T-helper 1 cell (primary cell): ENCODE data around the gene LONRF3.

Experiments used
- DNase-seq, 5 donors: peaks; one replicate each; pipeline ENCODE4 v3.0.0-alpha.2; 2012 to 2020

LONRF3 gene

DNA sequence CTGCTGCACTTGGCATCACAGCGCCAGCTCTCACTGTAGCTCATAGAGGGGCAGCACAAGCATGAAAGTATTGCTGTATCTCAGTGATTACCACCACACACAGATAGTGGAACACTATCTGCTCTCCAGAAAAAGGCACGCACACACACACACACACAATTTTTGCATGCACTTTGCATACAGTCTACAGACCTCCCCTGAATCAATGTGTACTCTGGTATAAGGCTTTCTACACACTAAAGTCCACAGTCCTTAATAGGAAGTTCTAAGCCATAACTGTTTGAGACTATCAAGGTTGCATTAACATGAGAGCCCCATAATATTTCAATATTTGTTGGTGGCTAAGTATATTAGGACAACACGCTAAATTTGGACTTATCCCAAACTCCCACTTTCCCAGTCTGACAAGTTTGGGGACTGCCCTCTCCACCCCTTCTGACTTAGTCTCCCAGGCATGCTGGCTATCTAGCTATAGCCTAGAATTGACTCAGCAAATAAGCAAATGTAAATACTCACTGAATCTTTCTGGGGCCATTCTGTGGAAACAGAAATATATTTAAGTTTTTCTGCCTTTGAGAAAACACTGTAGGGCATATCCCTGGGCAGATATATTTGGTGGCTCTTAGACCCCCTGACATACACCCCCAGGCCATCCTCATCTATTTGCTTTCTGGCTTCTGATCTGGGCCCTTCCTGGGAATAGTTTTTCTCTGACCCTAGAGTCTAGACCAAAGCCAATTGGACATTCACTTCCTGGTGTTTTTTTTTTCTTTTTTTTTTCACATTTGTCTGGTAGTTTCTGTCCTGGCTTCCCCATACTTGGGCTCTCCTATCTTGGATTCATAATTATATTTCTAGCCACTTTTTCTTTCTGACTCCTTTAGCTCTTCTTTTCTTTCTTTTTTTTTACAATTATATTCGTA is 62.0 kb downstream of the LONRF3 start:
- no peak for DNase-seq

- no peak for DNase-seq
Measured at GRCh38 chrX:119040432-119040831, 66.0 kb downstream of the LONRF3 start.

- no peak for DNase-seq
Measured at GRCh38 chrX:119041175-119041574, 66.8 kb downstream of the LONRF3 start.

DNA sequence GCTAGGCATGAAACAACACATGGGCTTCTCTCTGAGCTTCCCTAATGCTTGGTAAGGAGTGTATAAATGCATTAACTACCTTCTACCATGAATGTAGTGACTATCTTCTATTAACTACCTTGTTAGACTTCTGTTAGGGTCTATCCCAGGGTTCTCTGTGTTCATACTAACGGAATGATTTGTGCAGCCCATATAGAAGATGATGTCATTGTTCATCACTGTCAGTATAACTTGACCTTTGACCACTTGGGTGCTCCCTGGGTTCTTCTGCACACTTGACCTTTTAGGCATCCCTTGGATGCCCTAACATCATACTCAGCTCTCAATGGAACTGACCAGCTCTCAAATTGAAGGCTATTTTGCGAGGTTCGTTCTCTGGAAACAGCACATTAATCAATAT is 67.6 kb downstream of the LONRF3 start:
- no peak for DNase-seq

DNA sequence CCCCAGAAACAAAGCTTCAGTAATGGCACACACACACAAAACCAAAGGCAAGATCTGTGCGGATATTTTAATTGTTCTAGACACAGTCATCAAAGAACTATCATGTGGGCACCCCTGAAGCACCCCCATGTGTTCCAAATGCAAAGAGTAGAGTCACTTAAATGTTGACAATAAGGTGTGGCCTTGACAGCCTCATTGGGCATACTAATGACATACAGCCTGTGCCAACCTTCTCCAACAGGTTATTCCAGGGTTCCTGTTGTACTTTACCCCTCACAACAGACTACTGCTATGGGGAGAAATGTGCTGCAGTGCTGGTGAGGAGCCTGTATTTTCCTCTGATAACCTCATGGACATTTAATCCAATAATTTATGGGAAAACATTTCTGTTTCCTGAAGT is 68.6 kb downstream of the LONRF3 start:
- DNase-seq = no peak

DNA sequence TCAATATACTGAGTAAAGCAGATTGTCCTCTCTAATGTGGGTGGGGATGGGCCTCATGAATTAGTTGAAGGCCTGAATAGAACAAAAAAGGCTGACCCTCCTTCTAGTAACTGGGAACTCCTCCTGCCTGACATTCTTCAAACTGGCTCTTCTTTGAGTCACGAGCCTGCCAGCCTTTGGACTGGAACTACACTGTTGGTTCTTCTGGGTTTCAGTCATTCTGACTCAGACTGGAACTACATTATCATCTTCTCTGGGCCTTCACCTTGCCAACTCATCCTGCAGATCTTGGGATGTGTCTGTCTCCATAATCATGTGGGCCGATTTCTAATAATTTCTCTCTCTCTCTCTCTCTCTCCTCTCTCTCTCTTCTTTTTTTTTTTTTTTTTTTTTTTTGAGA is 71.5 kb downstream of the LONRF3 start:
- no peak for DNase-seq

GRCh38 chrX:119055687-119056086 is 81.3 kb downstream of the LONRF3 start:
- no peak for DNase-seq

- DNase-seq = no peak
Measured at GRCh38 chrX:119062750-119063374, 88.4 kb downstream of the LONRF3 start.

GRCh38 chrX:119063428-119063827 is 89.0 kb downstream of the LONRF3 start:
- DNase-seq = no peak

DNA sequence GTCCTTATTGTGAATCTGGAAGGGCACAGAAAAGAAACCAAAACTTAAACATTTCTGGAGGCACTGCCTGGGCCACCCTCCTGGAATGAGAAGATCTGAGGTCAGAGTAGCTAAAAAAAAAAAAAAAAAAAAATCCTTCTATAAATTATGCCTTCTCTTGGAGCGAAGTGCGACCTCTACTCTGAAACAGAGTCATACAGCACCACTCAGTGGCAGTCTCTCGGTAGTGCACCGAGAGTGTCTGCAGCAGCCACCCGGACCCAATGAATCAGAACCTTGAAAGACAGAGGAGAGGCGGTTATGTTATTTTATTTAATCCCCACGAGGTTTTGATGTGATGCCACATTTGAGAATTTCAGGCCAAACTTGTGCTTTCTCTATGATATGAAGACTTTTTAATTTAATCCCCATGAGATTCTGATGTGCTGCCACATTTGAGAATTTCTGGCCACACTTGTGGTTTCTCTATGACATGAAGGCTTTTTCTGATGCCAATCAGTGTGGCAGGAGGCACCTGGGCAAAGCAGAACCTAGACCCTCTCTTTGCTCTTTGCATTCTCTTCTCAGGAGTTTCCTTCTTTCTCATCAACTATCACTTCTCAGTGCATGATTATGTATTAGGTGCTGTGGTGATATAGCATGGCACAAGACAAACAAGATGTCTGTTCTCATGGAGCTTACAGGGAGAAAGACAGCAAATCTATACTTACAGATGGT is 92.8 kb downstream of the LONRF3 start:
- peak in 2 of 5 donors; percentile 9 to 11 for DNase-seq
